A673 (cell line): Measurements from ENCODE around the gene MAP3K21.

Experiments used
- EZH2 ChIP-seq: fragments of 200-600 bp; sonication (generic); IDR thresholded peaks from 2 replicates; pipeline ENCODE4 v1.6.1; 2017; ENCODE audit warnings: borderline replicate concordance, low read depth, mild to moderate bottlenecking, mixed read lengths, antibody characterized with exemption, low read length; ENCODE audit not compliant: poor library complexity, severe bottlenecking
- TF ChIP-seq, protein P1 (sequence below): fragments of 300-800, 200-600 bp; sonication (generic); conservative IDR thresholded peaks from 2 replicates; pipeline ENCODE4 v1.5.1; 2017; ENCODE audit warnings: low read depth, mild to moderate bottlenecking, antibody characterized with exemption, low read length, moderate library complexity, mixed read lengths

DNA sequence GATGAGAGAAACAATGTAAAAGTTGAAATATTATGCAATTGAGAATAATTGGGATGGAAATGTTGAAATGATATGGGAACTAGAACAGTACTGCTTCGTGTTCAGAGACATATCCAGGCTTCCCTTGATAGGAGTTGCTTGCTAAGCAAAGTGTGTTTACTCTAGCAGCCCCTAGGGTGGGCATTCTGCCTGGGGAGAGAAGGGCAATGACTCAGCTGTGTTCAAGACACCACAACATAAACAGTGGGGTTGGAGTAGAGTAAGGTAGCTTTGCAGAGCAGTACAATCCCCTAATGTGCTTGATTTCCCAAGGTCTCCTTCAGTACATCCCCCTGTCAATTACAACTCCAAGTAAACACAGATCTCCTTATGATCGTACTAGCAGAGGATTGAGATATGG lies 27.2 kb upstream of the MAP3K21 start:
- TF ChIP-seq, protein P1, sequence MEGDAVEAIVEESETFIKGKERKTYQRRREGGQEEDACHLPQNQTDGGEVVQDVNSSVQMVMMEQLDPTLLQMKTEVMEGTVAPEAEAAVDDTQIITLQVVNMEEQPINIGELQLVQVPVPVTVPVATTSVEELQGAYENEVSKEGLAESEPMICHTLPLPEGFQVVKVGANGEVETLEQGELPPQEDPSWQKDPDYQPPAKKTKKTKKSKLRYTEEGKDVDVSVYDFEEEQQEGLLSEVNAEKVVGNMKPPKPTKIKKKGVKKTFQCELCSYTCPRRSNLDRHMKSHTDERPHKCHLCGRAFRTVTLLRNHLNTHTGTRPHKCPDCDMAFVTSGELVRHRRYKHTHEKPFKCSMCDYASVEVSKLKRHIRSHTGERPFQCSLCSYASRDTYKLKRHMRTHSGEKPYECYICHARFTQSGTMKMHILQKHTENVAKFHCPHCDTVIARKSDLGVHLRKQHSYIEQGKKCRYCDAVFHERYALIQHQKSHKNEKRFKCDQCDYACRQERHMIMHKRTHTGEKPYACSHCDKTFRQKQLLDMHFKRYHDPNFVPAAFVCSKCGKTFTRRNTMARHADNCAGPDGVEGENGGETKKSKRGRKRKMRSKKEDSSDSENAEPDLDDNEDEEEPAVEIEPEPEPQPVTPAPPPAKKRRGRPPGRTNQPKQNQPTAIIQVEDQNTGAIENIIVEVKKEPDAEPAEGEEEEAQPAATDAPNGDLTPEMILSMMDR, result no peak
- TF ChIP-seq EZH2, result no peak
